ENCODE results near the gene NLRP1.
A peak's percentile ranks its signal among the peaks of the same experiment; 100 is the strongest.
"Not testable (repeated sequence)": the region's sequence is repeated elsewhere in the genome, so short reads cannot be mapped to it uniquely, and the experiment has no call there.

NLRP1 gene

DNA sequence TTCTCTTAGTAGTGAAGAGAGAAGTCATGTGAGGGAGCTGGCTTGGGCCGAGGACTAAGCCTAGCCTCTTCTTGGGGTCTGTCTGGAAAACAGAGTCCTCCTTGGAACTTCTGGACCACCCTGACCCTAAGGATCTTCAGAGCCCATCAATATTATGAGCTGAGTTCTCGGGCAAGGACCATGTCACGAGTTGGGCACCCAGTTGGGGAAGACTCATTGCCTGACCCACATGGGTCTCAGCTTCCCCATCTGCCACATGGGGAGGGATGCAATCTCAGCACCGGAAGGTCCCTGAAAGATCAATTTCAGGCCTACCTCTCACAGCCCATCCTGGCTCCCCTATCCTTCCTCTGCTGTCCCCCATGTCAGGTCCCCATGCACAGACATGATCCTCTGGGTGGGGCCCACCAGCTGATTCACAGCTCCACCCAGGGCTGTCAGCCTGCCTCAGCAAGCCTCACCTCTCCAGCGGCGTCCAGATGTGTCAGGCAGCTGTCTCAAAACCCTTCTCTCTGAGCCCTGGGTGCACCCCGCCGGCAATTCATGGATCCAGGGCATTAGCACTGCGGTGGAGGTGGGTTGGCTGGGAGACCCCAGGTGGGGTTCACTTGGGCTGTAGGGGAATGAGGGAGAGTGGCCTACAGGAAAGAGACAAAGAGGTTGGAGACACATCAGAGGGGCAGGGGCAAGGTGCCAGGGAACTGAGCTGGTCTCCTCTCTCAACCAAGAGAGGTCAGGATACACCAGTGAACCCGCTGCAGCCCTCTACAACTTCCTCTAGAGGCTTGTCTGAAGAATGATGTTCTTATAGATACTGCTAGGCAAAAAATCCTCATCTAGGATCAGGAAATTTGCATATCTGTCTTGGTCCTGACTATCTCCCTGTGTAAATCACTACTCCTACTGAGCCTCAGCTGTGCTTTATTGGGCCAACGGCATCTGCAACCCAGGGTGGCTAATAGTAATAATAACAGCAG, 1.8 kb downstream of the NLRP1 start:
- Histone ChIP-seq H3K27me3 (no peaks in the 10 kb centered on the region), H3K4me3 (peak overlapping the region in 1 of 2 donors; percentile 58), H3K9me3 (no peaks in the 10 kb centered on the region), H3K4me1 (peaks cover 0 to 42% (median 15%) of the 10 kb centered on the region in 4 donors), H3K36me3 (peaks cover 13 to 27% (median 26%) of the 10 kb centered on the region in 3 donors), H3K27ac (no peak overlapping the region)
- intact Hi-C loops (cut with DNase I; ENCODE audit: low total_unique reads), result no loop called here
- no peak for DNase-seq
- TF ChIP-seq, protein P1, sequence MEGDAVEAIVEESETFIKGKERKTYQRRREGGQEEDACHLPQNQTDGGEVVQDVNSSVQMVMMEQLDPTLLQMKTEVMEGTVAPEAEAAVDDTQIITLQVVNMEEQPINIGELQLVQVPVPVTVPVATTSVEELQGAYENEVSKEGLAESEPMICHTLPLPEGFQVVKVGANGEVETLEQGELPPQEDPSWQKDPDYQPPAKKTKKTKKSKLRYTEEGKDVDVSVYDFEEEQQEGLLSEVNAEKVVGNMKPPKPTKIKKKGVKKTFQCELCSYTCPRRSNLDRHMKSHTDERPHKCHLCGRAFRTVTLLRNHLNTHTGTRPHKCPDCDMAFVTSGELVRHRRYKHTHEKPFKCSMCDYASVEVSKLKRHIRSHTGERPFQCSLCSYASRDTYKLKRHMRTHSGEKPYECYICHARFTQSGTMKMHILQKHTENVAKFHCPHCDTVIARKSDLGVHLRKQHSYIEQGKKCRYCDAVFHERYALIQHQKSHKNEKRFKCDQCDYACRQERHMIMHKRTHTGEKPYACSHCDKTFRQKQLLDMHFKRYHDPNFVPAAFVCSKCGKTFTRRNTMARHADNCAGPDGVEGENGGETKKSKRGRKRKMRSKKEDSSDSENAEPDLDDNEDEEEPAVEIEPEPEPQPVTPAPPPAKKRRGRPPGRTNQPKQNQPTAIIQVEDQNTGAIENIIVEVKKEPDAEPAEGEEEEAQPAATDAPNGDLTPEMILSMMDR (IDR thresholded peaks at IDR 0.05), result no peak

DNA sequence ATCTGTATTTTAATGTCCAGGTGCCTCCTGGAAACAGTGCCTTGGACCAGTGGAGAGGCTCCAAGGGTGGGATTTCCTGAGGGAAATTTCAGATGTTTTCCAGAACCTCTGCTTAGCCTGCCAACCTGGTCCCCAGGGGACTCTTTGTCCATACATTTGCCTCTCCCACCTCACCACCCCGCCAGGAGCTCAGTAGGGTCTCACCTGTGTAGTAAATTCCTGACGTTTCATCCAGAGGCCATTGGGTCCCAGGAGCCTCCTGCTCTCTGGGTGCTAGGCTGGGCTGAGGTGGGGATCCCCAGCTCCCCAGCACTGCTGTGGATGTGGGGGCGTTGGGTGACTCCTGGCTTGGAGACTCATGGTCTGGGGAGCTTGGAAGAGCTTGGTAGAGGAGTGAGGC, 2.7 kb downstream of the NLRP1 start:
- H3K4me1 ChIP-seq, result peaks cover 0 to 42% (median 15%) of the 10 kb centered on the region in 4 donors
- H3K9me3 ChIP-seq, result no peaks in the 10 kb centered on the region
- H3K27me3 ChIP-seq, result no peaks in the 10 kb centered on the region
- DNase-seq, result no peak
- TF ChIP-seq, protein P1 (IDR thresholded peaks at IDR 0.05), result no peak
- intact Hi-C loops (cut with DNase I; ENCODE audit: low total_unique reads), result no loop called here
- H3K27ac ChIP-seq, result no peak overlapping the region
- H3K36me3 ChIP-seq, result peaks cover 13 to 27% (median 26%) of the 10 kb centered on the region in 3 donors
- H3K4me3 ChIP-seq, result no peak overlapping the region

DNA sequence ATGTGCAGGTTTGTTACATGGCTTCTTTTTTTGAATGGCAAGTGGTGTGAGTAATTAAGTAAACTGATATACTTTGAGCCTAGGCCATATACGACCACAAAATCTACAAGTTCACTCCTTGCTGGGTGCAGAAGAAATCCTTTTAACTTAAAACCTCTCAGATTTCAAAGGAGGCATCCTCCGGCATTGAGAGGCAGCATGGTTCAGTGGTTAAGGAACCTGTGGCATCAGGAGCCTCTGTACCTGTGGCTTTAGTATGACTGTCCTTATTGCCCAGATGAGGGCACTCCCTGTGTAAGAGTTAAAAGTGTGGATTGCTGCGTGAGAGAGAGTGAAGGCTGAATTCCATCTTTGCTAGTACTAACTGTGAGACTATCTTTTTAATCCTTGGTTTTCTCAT, 3.3 kb downstream of the NLRP1 start:
- TF ChIP-seq, protein P1 (IDR thresholded peaks at IDR 0.05), result no peak
- Histone ChIP-seq H3K9me3 (no peaks in the 10 kb centered on the region), H3K4me1 (peaks cover 0 to 40% (median 15%) of the 10 kb centered on the region in 4 donors), H3K27me3 (no peaks in the 10 kb centered on the region), H3K27ac (no peak overlapping the region), H3K36me3 (peaks cover 13 to 27% (median 26%) of the 10 kb centered on the region in 3 donors), H3K4me3 (no peak overlapping the region)
- DNase-seq, result no peak
- intact Hi-C loops (cut with DNase I; ENCODE audit: low total_unique reads), result no loop called here

DNA sequence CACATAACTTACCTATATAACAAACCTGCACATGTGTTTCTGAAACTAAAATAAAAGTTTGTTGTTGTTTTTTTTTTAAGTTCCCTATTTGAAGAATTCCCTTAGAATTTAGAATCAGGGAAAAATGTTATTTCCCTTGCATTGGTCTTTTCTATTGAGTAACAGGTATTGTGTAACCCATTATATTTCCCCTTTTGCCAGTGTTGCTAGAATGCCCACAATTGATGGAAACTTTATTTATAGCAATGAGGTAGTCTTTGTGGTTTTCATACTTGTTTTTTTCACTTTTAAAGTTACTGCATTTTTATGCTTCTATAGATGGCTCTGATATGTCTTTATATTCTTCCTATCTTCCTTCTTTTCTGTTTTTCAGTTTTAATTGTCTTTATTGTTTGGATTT, 3.9 kb downstream of the NLRP1 start:
- Histone ChIP-seq H3K27ac (no peak overlapping the region), H3K27me3 (no peaks in the 10 kb centered on the region), H3K36me3 (peaks cover 13 to 27% (median 26%) of the 10 kb centered on the region in 3 donors), H3K4me1 (peaks cover 0 to 34% (median 14%) of the 10 kb centered on the region in 4 donors), H3K9me3 (no peaks in the 10 kb centered on the region), H3K4me3 (no peak overlapping the region)
- intact Hi-C loops (cut with DNase I; ENCODE audit: low total_unique reads), result no loop called here
- no peak for DNase-seq
- TF ChIP-seq, protein P1 (IDR thresholded peaks at IDR 0.05), result no peak

DNA sequence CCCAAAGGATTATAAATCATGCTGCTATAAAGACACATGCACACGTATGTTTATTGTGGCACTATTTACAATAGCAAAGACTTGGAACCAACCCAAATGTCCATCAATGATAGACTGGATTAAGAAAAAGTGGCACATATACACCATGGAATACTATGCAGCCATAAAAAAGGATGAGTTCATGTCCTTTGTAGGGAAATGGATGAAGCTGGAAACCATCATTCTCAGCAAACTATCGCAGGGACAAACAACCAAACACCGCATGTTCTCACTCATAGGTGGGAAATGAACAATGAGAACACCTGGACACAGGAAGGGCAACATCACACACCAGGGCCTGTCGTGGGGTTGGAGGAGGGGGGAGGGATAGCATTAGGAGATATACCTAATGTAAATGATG, 5.5 kb downstream of the NLRP1 start:
- DNase-seq; H3K9me3 ChIP-seq; H3K4me3 ChIP-seq; H3K27ac ChIP-seq; H3K27me3 ChIP-seq; intact Hi-C loops (cut with DNase I; ENCODE audit: low total_unique reads): not testable (repeated sequence)
- Histone ChIP-seq H3K36me3 (peaks cover 13 to 31% (median 27%) of the 10 kb centered on the region in 3 donors), H3K4me1 (peaks cover 0 to 24% (median 4%) of the 10 kb centered on the region in 4 donors)

DNA sequence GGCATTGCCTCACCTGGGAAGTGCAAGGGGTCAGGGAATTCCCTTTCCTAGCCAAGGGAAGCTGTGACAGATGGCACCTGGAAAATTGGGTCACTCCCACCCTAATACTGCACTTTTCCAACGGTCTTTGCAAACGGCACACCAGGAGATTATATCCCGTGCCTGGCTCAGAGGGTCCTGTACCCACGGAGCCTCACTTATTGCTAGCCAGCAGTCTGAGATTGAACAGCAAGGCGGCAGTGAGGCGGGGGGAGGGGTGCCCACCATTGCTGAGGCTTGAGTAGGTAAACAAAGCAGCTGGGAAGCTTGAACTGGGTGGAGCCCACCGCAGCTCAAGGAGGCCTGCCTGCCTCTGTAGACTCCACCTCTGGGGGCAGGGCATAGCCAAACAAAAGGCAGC, 11.3 kb downstream of the NLRP1 start:
- H3K4me3 ChIP-seq; H3K27ac ChIP-seq; intact Hi-C loops (cut with DNase I; ENCODE audit: low total_unique reads); H3K27me3 ChIP-seq; H3K4me1 ChIP-seq; DNase-seq: not testable (repeated sequence)
- peaks cover 0 to 25% (median 13%) of the 10 kb centered on the region in 3 donors for H3K36me3 ChIP-seq
- H3K9me3 ChIP-seq, result peaks cover 0 to 13% (median 11%) of the 10 kb centered on the region in 3 donors

Data from tibial artery (tissue), 4 donors.